Measurements from ENCODE around the gene TOMM34.

TOMM34 gene

GRCh38 chr20:44894959-44895358 is 65.2 kb downstream of the TOMM34 start:
- no peak for DNase-seq (ENCODE audit: low spot score)

Small RNAs within 50 kb of the gene (small RNA-seq; reads per million reads assigned to genes)
- 0 reads per million in 2 experiments for gene RF00019

Measured in SK-N-DZ (cell line).